GM18502 (cell line): Measurements from ENCODE around the gene TEX19.
"Not testable (repeated sequence)": the region's sequence is repeated elsewhere in the genome, so short reads cannot be mapped to it uniquely, and the experiment has no call there.

ENCODE experiments used
- ATAC-seq: cut with Tn5 transposase; IDR thresholded peaks from one replicate; pipeline ENCODE4 v1.9.1; 2021; ENCODE audit warnings: mild to moderate bottlenecking; ENCODE audit not compliant: unreplicated experiment, poor library complexity

The TEX19 gene

GRCh38 chr17:82351254-82351712, 7.8 kb upstream of the TEX19 start:
- no peak for ATAC-seq

GRCh38 chr17:82351713-82352488, 7.1 kb upstream of the TEX19 start:
- ATAC-seq = peak; percentile 56

- ATAC-seq = no peak
Observed at GRCh38 chr17:82353484-82353883, 5.6 kb upstream of the TEX19 start.

- no peak for ATAC-seq
Observed at GRCh38 chr17:82354804-82355308, 4.2 kb upstream of the TEX19 start.

- no peak for ATAC-seq
Observed at GRCh38 chr17:82355770-82356427, 3.1 kb upstream of the TEX19 start.

GRCh38 chr17:82356845-82357355, 2.1 kb upstream of the TEX19 start:
- no peak for ATAC-seq

- ATAC-seq = no peak
Observed at GRCh38 chr17:82357394-82357793, 1.7 kb upstream of the TEX19 start.

GRCh38 chr17:82359451-82360074, 516 bp downstream of the TEX19 start:
- not testable (repeated sequence) for ATAC-seq

- no peak for ATAC-seq
Observed at GRCh38 chr17:82361885-82362633, 3.0 kb downstream of the TEX19 start.

- ATAC-seq = no peak
Observed at GRCh38 chr17:82365606-82366295, 6.7 kb downstream of the TEX19 start.

- ATAC-seq = no peak
Observed at GRCh38 chr17:82366749-82367148, 7.7 kb downstream of the TEX19 start.

- no peak for ATAC-seq
Observed at GRCh38 chr17:82367724-82368524, 8.9 kb downstream of the TEX19 start.

GRCh38 chr17:82369211-82369610, 10.2 kb downstream of the TEX19 start:
- ATAC-seq = no peak

GRCh38 chr17:82370471-82371332, 11.7 kb downstream of the TEX19 start:
- ATAC-seq = peak; percentile 49

- no peak for ATAC-seq
Observed at GRCh38 chr17:82371333-82372248, 12.5 kb downstream of the TEX19 start, which contains the start of gene UTS2R. Gene UTS2R (plus strand): TSS chr17:82371765. CDS start chr17:82374325, 2,560 bp downstream.

- no peak for ATAC-seq
Observed at GRCh38 chr17:82372249-82373071, 13.4 kb downstream of the TEX19 start.
